Cardiac fibroblast (primary cell): ENCODE data around the gene COX17.

Experiments
- DNase-seq, 2 donors: peaks; one replicate each; pipeline versions ENCODE4 v3.0.0 to v3.0.0-alpha.2; 2010; ENCODE audit warnings: low read depth in 2 of 2
- H3K4me3 ChIP-seq, 2 donors: replicated peaks in 1 of 2; 1 replicate in 1 of 2; 2 replicates in 1 of 2; pipeline ENCODE4 v1.5.1; 2011; ENCODE audit warnings: low read depth in 2 of 2, low read length in 2 of 2, mild to moderate bottlenecking in 2 of 2, moderate library complexity in 1 of 2
- CTCF ChIP-seq: IDR thresholded peaks from one replicate; pipeline ENCODE4 v1.5.1; 2011; ENCODE audit warnings: low read depth, mild to moderate bottlenecking, low read length, inconsistent platforms

COX17 gene

GRCh38 chr3:119676771-119677640 lies at the start of gene COX17:
Gene COX17 (minus strand): TSS chr3:119677406. CDS start chr3:119677310, 96 bp downstream.
- DNase-seq = peak; percentile 97 to 98
- peak within 1 kb of the TSS; percentile 60 to 77 for H3K4me3 ChIP-seq
- no peak for TF ChIP-seq CTCF

- no peak for DNase-seq
- TF ChIP-seq CTCF = no peak
- H3K4me3 ChIP-seq = no peak overlapping the region
These were observed 49.7 kb upstream of the COX17 start for GRCh38 chr3:119726909-119727308.

- no peak for DNase-seq
- H3K4me3 ChIP-seq = no peak overlapping the region
- TF ChIP-seq CTCF = no peak
These were observed 45.8 kb upstream of the COX17 start for GRCh38 chr3:119723022-119723421.

GRCh38 chr3:119717520-119717919 lies 40.3 kb upstream of the COX17 start:
- DNase-seq = no peak
- no peak overlapping the region for H3K4me3 ChIP-seq
- TF ChIP-seq CTCF = no peak

- no peak for DNase-seq
- no peak for TF ChIP-seq CTCF
- H3K4me3 ChIP-seq = no peak overlapping the region
These were observed 39.8 kb upstream of the COX17 start for GRCh38 chr3:119716998-119717397.

- H3K4me3 ChIP-seq = no peak overlapping the region
- DNase-seq = no peak
- no peak for TF ChIP-seq CTCF
These were observed 37.9 kb upstream of the COX17 start for GRCh38 chr3:119715105-119715504.
